Upper lobe of left lung (tissue), 4 donors: Measurements from ENCODE around the gene IFNGR1.

ENCODE experiments used
- EP300 ChIP-seq, 4 donors: sonication (generic); formaldehyde crosslinking; IDR thresholded peaks; one replicate each; pipeline ENCODE4 v1.5.1; 2017; ENCODE audit warnings: antibody characterized with exemption in 4 of 4, control low read depth in 2 of 4
- POLR2A ChIP-seq, 4 donors: fragments of 450-650 bp; IDR thresholded peaks; one replicate each; pipeline ENCODE4 v1.5.1; 2016 to 2017; ENCODE audit warnings: antibody characterized with exemption in 4 of 4, mild to moderate bottlenecking in 2 of 4
- TF ChIP-seq, protein P1 (sequence below), 6 experiments: fragments of 450-650 bp in 4 of 6; fragments of 200-600 bp in 2 of 6; sonication (generic) in 2 of 6; IDR thresholded peaks; one replicate each; pipeline ENCODE4 v1.5.1; 2016 to 2019; ENCODE audit warnings: antibody characterized with exemption in 6 of 6

DNA sequence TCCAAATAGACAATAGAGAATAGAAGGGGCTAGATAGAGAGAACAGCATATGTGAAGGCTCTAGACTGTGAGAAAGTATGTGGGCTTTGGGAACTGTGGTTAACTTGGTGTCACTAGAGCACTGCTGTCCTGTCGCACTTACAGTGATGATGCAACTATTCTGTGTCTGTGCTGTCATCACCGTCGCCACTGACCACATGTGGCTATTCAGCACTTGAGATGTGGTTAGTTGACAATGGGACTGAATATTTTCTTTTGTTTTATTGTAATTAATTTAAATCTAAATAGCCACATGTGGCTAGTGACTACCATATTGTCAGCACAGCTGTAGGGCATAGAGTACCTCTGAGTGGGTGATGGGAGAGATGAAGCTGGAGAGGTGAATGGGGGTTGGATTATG lies 39.0 kb upstream of the IFNGR1 start:
- TF ChIP-seq POLR2A (IDR thresholded peaks at IDR 0.05) (no peak), EP300 (IDR thresholded peaks at IDR 0.05) (peak in 1 of 4 donors; percentile 25)
- TF ChIP-seq, protein P1, sequence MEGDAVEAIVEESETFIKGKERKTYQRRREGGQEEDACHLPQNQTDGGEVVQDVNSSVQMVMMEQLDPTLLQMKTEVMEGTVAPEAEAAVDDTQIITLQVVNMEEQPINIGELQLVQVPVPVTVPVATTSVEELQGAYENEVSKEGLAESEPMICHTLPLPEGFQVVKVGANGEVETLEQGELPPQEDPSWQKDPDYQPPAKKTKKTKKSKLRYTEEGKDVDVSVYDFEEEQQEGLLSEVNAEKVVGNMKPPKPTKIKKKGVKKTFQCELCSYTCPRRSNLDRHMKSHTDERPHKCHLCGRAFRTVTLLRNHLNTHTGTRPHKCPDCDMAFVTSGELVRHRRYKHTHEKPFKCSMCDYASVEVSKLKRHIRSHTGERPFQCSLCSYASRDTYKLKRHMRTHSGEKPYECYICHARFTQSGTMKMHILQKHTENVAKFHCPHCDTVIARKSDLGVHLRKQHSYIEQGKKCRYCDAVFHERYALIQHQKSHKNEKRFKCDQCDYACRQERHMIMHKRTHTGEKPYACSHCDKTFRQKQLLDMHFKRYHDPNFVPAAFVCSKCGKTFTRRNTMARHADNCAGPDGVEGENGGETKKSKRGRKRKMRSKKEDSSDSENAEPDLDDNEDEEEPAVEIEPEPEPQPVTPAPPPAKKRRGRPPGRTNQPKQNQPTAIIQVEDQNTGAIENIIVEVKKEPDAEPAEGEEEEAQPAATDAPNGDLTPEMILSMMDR (IDR thresholded peaks at IDR 0.05) = no peak
